ENCODE data around the gene AMPD2.
"Not testable (repeated sequence)": the region's sequence is repeated elsewhere in the genome, so short reads cannot be mapped to it uniquely, and the experiment has no call there.

AMPD2 gene

DNA sequence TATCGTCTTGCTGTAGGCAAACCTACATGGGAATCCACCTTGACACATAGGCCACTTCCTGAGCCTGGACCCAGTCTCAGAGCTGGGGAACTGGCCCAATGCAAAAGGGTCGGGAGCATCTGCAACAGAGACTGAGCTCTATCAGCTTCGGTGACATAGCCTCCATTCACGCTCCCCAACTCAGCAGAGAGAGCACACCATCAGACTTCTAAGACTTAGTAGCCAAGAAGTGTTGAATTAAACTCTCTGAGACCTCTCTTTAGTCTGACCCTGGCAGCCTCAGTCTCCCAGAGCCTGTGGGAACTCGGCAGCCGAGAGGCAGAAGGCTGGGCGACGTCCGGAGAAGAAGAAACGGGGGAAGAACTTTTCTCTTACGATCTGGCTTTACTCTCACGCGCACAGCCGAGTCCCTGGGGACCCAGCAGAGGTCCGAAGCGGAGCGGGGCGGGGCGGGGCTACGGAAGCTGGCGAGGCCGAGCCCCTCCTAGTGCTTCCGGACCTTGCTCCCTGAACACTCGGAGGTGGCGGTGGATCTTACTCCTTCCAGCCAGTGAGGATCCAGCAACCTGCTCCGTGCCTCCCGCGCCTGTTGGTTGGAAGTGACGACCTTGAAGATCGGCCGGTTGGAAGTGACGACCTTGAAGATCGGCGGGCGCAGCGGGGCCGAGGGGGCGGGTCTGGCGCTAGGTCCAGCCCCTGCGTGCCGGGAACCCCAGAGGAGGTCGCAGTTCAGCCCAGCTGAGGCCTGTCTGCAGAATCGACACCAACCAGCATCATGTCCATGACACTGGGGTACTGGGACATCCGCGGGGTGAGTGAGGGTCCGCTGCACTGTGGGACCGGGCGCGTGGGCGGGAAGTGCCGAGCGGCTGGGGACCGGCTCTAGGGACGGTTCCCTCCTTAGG, 36.2 kb downstream of the AMPD2 start, which contains the start of gene GSTM4:
Gene GSTM4 (plus strand): TSS at position 485 of the 905 bp plus-strand sequence. CDS start 291 bp downstream, at position 776.
- DNase-seq, result peak; percentile 60 to 77

DNA sequence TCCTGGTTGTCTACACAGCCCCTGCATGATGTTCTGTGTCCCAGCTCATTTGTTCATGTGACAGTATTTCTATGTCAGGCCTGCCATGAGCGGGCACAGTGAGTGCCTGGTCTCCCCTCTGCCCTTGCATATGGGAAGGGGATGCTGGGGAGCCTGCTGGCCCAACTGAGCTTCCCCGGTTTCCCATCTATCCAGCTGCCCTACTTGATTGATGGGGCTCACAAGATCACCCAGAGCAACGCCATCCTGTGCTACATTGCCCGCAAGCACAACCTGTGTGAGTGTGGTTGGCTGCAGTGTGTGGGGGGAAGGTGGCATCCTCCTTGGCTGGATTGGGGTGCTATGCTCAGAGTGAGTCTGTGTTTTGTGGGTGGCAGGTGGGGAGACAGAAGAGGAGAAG, 37.8 kb downstream of the AMPD2 start:
- DNase-seq, result no peak

DNA sequence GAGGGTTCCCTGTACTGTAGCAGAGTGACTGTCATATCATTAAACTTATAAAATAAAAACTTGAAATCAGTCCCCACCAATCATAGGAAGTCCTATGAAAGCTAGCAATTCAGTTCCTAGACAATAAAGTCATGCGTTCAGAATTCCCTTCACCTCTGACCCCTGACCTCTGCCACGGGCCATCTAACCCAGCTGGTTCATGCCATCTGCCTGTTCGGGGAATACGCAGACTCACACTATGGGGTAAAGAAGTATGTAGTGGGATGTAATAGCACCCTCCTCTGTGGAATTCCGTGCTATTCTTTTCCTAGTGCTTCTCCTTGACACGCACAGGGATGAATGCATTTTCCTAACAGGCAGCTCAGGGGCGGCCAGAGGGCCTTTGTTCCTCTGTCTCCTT, 38.3 kb downstream of the AMPD2 start:
- no peak for DNase-seq

DNA sequence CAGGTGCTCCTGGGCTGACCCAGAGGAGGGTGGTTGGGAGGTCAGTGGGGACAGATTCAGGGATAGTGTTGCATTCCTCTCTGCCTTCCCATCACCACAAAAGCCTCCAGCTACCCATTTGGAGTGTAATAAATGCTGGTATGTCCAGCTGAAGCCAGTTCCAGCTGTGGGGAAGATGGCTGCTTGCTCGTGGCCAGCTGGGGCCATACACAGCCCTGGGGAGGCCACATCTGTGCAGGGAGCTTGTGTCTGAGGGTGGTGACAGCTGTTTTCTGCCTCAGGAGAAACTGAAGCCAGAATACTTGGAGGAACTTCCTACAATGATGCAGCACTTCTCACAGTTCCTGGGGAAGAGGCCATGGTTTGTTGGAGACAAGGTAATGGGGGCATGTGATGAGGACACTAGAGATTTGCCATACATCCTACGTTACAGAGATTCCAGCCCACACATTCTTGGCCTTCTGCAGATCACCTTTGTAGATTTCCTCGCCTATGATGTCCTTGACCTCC, 39.0 kb downstream of the AMPD2 start:
- DNase-seq, result no peak

DNA sequence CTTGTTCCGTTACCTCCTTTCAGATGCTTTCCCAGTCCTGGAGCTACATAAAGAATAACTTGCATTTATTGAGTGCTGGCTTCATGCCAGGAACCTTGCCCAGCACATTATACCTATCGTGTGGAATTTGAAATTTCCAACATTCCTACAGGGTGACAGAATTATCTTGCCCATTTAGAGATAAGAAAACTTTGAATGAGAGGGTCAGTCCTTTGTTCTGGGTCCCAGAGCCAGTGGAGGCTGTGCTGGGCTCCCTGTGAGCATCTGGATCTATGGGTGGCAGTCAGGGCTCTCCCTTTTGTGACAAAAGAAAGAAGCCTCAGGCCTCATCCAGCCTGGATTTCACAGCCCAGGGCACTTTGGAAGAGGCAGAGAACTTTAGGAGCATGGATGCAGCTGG, 39.5 kb downstream of the AMPD2 start:
- no peak for DNase-seq

DNA sequence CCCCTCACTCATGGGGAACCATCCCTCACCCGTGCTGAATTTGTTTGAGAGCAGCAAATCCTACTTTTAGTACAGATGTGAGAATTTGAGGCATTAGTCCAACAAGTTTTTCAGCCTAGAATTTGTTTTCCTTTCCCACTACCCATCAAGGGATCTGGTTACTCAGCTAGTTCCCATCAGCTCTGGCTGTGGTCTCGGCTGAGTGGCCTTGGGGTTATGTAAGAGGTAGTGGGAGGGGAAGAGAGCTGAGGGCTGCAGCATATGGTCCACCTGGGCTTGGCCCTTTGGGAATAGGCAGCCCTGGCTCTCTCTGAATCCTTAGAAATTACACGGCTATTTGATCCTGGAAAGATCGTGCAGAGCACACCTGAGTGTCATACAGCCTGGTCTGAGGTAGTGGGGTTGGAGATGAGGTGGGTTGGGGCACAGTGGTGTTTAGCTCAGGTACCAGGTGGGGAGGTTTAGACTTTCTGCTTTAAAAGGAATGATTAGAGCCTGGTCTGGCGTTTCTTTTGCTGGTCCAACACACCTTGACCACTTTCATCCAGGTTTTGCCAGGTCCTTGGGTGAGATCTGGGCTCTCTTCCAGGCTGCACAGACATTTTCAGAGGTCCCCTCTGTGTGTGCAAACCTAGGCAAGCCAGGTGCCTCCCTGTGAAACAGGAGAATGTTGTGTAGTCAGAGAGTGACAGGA, 40.5 kb downstream of the AMPD2 start:
- no peak for DNase-seq

DNA sequence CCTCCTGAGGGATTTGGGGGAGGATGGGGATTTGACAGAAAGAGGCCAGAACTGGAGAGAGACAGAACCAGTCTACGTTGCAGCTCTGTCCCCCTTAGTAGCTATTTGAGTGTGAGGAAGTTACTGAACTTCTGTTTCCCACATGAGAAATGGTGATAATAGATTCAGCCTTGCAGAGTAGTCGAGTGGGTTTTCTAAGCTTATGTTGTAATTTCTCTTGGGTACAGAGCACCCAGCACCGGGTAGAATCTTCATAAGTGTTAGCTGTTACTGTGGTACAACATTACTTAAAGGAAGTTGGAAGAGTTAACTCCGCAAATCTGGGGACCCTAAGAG, 41.0 kb downstream of the AMPD2 start:
- DNase-seq, result not testable (repeated sequence)

DNA sequence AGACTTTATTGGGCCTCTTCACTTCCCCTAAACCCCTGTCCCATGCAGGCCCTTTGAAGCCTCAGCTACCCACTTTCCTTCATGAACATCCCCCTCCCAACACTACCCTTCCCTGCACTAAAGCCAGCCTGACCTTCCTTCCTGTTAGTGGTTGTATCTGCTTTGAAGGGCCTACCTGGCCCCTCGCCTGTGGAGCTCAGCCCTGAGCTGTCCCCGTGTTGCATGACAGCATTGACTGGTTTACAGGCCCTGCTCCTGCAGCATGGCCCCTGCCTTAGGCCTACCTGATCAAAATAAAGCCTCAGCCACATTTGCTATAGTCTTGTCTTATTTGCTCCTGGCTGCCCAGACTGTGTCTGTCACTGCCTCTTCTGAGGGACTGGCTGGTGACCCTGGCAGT, 41.8 kb downstream of the AMPD2 start:
- no peak for DNase-seq

DNA sequence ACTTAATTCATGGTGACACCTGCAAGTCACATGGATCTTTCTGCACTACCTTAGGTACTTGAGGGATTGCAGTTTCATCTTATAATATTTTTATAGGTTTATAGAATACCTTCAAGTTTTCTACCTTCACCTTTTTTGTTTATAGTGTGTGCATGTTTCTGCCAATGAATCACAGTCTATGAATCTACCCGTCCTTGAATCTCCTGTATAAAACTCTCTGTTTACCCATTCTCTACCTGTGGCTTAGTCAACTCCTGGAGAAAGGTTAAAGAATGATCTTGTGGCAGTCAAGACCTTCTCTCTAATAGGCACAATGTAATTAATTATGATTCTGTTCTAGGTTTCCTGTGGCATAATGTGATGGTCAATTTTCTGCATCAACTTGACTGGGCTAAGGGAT, 45.0 kb downstream of the AMPD2 start:
- no peak for DNase-seq

DNA sequence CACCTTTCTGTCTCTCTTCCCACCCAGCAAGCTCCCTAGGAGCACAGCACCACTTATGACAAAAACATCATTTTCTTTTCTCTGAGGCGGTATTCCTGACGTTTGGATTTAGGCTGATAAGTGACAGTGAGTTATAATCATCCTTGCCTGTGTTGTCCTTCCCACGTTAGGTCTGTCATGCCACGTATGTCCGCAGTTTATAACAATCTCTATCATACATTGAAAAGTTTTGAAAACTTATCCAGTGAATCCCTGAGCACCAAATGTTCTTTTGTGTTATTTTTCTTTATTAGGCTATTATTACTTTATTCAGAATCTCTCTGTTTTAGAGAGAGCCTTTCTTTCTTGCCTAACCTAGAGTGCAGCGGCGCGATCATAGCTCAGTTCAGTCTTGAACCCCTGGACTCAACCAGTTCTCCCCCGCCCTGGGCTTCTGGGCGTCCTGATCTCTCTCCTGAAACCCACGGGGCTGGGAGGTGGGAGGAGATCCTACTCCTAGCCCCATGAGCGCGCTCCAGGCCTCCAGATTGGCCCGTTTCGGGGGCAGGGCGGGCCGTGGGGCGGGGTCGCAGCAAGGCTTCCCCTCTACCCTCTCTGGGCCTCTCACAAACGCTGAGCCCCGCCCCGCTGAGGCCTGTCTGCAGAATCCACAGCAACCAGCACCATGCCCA, 48.0 kb downstream of the AMPD2 start, which contains the start of gene GSTM2:
Gene GSTM2 (plus strand): TSS at position 606 of the 671 bp plus-strand sequence. CDS start 59 bp downstream, at position 665.
- DNase-seq, result no peak

DNA sequence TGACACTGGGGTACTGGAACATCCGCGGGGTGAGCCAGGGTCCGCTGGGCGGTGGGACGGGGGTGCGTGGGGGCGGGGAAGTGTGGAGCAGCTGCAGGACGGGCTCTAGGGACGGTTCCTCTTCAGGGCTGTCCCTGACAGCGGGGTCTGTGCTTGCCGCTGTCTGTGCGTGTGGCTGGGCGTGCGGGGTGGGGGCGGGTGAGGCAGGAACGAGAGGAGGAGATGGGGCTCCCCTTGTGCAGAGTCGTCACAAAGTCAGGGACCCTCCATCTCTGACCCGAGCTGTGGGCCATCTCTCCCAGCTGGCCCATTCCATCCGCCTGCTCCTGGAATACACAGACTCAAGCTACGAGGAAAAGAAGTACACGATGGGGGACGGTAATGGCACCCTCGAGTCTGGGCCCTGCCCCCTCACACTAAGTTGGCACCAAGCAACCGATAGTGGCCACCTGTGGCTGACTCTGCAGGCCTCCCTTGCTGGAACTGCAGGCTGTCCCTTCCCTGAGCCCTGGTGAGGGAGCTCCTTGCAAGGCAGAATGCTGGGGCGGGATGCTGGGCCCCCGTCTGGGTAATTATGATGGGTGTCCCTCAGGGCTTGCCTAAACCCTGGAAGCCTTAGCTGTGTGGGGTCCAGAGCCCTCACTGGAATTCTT, 48.6 kb downstream of the AMPD2 start:
- DNase-seq, result no peak

DNA sequence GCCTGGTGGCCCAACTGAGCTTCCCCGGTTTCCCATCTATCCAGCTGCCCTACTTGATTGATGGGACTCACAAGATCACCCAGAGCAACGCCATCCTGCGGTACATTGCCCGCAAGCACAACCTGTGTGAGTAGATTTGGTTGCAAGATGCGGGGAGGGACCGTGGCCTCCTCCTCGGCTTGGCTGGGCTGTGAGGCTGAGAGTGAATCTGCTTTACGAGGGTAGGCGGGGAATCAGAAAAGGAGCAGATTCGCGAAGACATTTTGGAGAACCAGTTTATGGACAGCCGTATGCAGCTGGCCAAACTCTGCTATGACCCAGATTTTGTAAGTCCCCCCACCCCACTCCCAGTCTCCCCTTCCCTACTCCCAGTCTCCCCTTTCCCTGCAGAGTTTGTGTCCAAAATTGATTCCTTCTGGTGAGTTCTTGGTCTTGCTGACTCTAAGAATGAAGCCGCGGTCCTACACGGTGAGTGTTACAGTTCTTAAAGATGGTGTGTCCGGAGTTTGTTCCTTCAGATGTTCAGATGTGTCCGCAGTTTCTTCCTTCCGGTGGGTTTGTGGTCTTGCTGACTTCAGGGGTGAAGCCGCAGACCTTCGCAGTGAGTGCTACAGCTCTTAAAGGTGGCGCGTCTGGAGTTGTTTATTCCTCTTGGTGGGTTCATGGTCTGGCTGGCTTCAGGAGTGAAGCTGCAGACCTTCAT, 49.8 kb downstream of the AMPD2 start:
- DNase-seq, result no peak

DNA sequence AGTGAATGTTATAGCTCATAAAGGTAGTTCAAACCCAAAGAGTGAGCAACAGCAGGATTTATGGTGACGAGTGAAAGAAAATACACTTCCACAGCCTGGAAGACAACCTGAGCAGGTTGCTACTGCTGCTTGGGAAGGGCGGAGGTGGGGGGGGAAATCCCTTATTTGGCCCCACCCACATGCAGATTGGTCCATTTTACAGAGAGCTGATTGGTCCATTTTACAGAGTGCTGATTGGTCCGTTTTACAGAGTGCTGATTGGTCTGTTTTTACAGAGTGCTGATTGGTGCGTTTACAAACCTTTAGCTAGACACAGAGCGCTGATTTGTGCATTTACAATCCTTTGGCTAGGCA, 50.3 kb downstream of the AMPD2 start:
- DNase-seq, result not testable (repeated sequence)

DNA sequence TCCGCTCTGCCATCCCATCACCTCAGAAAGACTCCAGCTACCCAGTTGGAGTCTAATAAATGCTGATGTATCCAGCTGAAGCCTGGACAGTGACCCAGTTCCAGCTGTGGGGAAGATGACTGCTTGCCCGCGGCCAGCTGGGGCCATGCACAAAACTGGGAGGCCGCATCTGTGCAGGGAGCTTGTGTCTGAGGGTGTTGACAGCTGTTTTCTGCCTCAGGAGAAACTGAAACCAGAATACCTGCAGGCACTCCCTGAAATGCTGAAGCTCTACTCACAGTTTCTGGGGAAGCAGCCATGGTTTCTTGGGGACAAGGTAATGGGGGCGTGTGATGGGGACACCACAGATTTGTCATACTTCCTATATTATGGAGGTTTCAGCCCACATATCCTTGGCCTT, 51.4 kb downstream of the AMPD2 start:
- DNase-seq, result no peak

DNA sequence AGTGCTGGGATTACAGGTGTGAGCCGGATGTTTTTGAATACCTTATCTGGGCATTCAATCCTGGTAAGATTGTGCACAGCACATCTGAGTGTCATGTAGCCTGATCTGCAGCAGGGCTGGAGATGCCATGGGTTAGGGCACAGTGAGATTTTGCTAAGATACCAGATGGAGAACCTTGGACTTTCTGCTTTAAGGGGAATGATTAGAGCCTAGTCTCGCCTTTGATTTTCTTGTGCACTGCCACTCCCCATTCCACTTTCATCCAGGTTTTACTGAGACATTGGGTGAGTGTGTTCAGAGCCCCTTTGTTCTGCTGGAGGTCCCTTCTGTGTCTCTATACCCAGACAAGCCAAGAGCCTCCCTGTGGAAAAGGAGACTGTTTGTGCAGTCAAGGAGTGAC, 54.2 kb downstream of the AMPD2 start:
- not testable (repeated sequence) for DNase-seq

DNA sequence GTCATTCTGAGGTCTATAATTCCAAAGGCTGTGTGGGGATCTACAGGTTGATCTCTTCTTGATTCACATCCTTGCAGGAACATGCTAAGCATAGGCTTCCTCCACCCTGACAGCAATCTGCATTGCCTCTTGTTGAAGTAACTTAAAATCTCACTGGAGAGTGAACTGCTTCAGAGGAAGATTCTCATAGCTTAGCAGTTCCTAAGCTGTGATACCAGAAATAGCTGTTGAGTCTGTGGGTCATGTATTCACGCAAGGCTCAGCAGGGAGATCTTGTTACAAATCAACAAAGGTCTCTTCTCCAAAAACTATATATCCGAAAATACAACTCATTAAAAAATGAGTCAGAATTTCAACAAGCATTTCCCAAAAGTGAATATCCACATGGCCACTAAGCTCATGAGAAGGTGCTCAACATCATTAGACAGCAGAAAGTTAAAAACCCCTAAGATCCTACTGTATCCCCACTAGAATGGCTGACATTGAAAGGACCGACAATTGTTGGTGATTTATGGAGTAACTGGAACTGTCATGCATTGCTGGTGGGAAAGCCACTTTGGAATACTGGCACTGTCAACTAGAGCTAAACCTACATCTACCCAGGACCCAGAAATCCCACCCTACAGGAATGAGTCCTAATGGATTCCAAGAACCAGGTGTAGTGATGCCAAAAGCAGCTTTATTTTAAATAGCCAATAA, 57.2 kb downstream of the AMPD2 start:
- DNase-seq, result not testable (repeated sequence)

DNA sequence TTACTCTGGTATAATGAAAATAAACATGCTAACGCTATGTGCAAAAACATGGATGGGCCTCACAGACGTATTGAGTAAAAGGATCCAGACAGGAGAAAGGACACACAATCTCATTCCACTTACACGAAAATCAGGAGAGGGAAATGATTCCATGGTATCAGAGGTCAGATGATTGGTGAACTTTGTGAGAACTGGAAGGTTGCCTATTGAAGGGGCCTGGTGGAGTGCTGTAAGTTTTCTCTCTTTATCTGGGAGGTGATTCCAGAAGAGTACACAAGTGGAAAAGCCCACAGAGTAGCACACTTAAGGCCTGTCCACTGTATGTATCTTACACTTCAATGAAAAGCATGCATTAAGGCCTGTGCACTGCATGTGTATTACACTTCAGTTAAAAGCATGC, 57.8 kb downstream of the AMPD2 start:
- DNase-seq, result no peak

DNA sequence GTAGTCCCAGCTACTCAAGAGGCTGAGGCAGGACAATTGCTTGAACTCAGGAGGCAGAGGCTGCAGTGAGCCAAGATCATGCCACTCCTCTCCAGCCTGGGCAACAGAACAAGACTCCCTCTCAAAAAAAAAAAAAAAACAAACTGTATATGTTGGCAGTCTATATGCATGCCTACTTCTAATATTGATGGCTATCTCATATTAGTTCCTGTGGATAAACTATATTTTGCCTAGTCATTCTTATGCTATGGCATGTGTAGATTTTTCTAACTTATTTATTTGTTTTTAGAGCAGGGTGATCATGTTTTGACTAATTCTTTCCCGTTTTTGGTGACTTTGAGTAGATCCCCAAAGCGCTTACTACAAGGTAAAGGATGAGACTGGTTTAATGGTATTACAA, 59.0 kb downstream of the AMPD2 start:
- DNase-seq, result not testable (repeated sequence)

All from SHP77 (cell line).